HG03460 (cell line): Measurements from ENCODE around the gene H3-3A.

ENCODE experiments used
- ATAC-seq: cut with Tn5 transposase; IDR thresholded peaks from one replicate; pipeline ENCODE4 v1.9.1; 2021; ENCODE audit not compliant: unreplicated experiment

Gene H3-3A

DNA sequence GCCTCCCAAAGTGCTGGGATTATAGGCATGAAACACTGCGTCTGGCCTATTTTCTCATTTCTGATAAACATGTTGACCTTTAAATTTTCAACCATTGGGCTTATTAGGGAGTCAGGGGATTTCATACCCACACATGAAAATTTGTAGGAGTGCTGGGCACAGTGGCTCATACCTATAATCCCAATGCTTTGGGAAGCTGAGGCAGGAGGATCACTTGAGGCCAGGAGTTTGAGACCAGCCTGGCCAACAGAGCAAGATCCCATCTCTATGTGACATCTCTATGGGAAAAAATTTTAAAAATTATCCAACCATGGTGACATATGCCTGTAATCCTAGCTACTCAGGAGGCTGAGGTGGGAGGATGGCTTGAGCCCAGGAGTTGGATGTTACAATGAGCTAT lies 10.5 kb upstream of the H3-3A start:
- ATAC-seq: no peak

DNA sequence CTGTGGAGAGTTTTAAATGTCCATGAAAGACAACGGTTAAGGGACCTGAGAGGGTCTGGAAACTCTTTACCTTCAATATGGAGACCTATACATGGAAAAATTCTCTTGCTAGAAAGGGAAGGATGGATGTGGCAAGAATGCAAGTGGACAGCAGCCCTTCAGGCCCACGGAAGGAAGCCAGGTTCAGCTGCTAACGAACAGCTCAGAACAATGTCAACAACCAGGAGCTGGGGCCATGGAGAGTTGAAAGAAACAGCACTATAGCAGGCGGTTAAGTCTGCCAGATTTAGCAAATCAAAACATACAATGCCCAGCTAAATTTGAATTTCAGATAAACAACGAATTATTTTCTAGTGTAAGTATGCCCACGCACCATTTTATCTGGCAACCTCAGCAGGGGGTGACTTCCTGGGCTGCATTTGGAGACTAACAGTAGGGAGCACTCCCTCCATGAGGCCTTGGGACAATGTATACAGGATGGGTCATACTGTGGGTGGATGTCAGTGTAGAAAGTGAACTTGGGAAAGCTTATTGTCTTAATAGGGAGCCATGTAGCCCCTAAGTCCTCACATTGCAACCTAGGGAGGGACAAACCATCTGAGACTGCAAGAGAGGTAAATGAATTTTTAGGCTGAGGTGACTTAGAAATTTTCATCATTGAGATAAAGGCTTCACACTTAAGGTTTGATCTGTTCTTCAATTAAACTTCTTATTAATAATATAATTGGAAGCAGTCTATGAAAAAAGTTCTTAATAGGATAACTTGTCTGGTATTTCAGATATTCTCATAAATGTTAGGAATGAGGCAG lies 7.8 kb upstream of the H3-3A start:
- no peak for ATAC-seq

DNA sequence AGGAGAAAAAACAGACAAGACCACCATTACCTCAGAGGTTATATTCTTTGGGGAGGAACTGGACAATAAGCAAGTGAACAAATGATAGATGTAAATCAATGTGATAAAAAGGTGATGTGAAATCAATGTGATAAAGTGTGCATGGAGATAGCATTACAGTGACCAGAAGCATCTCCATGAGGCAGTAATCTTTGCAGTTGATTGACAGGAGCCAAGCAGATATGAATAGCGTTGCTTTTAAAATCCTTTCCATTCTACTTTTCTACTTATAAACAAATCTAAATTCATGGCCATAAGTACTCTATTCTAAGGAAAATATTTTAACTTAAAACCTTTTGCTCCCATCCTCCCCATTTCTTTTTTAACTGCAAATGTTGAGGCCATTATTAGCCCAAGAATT lies 2.8 kb upstream of the H3-3A start:
- ATAC-seq: no peak

DNA sequence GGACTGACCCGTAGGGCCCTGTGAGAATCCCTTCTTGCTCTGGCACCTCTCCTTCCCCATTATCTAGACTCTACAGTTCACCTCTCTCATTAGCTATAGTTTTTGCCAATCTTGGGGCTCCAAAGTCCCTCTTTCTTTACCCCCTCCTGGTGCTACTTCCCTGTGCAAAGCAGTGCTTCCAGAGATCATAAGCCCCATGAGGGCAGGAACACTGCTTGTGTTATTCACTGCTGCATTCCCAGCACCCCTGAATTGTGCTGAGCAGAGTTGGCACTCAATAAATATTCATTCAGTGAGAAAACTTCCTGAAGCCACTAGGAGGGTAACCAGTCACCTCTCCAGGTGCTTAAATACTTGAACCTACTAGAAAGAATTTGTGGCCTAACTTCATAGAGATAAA lies 2.1 kb upstream of the H3-3A start:
- no peak for ATAC-seq

DNA sequence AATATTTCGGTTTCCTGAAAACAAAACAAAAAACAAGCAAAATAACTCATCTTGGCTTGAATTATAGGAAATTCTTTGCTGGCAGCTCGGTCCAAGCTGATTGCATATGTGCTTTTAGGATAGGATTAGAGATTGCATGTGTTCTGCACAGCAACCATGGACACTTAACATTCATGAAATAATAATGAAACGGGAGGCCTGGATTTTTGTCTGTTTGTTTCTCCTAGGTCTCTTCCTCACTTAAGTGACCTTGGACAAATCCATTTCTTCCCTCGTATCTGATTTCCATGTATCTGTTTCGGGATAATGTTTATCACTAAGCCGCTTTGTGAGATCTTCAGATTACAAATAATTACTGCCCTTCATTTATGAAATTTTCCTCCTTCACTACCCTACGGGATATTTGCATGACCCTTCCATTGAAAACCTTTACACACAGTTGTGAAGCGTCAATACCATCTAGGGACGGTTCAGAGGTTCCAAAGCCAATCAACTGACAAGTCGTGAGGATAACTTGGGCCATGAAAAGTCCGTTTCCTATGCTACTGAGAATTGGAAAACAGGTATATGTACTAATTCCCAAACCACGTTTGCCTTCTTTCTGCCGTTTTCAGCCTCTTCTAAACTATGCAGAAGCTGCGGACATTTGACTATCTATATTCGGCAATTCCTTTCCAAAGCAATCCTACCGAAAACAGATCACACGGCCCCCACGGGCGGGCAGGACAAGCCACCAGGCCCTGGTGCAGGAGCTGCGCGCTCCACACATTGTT lies 1.3 kb upstream of the H3-3A start:
- no peak for ATAC-seq

DNA sequence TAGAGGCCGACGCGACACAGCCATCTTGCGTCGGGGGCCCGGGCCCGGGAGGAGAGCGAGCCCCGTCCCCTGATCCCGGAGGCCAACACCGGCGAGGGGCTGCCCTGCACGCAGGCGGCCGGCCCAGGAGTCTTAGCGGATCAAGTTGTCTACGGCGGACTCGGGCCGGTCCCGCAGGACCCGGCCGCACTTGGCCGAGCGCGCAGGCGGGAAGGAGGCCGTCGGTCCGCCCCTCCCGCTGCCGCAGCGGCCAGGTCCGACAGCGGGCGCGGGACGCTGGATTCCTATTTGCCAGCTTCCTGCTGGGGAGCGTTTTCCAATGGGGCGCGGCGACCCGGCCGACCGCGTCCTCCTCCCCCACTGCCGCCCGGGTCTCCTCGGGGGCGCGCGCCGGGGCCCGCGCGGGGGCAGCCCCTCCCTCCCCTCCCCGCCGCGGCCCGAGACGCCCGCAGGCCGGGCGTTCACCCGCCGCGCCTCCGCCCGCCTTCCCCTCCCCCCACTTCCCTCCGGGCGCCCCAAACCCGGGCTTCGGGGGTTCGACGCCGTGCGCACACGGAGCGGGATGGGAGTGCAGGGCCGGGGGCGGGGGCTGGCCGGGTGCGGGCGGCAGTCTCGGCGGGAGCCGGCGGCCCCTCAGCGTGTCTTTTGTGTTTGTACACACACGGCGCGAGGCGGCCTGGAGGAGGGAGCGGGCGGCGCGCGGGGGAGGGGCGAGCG lies 517 bp upstream of the H3-3A start:
- peak; percentile 30 for ATAC-seq

DNA sequence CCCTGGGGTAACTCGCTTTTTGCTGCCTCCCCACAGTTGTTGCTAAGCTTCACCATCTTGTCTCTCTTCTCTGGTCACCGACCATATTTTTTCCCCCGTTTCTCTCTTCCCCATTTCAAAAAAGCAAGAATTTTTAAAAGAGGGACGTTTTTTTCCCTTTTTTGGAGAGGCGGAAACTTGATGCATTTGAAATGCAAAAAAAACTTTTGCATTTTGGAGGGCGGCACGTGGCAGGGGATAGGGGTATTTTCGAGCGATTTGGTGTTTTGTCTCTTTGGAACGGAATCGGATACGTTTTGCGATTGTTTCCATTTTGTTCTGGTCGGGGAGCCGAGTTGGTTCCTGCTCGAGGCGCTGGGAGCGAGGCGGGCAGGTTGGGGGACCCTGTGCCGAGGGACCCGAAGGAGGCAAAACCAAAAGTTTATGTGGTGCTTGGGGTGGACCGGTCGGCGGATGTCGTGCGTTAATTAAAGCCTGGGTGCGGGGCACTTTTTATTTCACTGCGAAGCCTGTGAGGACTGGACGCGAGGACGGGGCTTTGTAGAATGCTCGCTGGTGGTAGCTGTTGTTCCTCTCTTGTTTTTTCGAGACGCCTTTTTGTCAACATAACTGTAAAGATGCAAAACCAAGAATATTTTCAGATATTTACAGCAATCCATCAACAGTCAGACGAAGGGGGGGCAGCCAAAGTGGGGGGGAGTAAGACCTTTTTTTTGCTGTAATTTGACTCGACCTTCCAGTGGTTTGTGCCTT lies 884 bp downstream of the H3-3A start:
- peak; percentile 9 for ATAC-seq

DNA sequence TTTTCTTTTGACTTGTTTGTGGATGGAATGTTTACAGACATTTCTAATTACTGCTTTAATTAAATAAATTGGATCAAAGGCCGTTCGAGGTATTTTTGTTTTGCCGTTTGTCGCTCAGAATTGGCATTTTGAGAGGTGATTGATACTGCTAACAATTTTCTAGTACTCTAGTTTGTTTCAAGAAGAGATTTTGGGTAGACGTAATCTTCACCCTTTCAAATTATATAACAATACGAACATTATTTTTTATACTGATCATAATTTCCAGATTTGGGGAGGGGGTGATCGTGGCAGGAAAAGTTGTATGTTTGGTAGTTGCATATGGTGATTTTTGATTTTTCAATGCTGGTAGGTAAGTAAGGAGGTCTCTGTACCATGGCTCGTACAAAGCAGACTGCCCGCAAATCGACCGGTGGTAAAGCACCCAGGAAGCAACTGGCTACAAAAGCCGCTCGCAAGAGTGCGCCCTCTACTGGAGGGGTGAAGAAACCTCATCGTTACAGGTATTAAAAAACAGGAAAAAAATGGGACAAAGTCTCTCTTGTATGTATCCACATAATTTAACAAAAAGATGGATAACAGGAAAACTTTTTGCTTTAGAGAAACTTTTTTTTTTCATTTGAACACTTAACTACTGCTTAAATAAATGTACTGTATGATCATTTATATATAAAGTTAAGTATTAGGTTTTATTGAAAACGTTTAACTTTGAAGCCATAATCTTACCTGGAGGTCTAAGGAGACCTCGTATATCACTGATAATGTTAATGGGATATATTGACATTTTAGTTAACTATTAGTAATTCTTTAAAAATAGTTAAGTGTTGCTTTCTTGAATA lies 1.7 kb downstream of the H3-3A start:
- no peak for ATAC-seq

DNA sequence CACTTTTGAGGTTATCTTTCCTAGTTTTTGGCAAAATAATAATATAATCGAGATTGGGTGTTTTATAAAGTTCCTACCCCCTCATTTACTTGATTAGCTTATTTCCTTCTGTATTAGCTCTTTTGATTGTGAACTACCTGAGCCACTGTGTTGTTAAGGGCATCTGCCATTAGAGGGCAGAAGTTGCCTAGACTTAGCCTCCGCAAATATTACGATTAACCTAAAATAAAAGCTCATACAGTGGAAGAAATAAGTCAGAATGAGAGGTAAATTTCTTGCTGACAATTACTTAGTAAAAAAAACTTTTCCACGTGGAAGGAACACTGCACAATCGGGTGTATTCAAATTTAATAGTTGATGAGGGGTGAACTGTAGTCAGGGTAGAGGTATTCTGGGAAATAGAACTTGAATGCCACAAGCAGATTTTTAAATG lies 2.3 kb downstream of the H3-3A start:
- ATAC-seq: no peak

DNA sequence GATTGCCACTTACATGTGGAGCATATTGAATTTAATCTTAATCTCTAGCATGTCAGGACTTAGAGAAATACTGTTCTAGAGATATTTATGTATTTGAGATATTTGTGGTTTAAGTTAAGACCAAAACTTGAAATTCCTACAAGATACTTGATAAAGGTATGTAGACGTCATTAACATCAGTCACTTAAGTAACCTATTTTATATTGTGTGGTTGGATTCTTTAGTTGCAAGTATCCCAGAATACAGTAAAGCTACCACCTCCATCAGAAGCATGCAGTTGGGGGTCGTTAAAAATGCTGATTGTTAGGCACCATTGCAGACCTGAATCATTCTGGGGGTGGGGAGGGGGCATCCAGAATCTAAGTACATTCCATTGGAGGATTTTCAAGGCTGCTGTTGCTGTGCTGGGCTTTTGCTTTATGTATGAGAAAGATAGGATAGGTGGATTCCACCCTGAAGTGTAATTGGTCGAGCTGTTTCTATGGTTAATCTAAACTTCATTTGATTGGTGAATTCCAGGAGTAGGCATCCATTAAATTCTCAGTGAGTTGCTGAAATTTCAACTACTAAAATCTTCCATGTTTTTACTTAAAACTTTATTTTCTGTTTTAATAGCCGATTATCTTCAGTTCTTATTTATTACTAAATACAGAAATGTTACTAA lies 4.0 kb downstream of the H3-3A start:
- ATAC-seq: no peak

DNA sequence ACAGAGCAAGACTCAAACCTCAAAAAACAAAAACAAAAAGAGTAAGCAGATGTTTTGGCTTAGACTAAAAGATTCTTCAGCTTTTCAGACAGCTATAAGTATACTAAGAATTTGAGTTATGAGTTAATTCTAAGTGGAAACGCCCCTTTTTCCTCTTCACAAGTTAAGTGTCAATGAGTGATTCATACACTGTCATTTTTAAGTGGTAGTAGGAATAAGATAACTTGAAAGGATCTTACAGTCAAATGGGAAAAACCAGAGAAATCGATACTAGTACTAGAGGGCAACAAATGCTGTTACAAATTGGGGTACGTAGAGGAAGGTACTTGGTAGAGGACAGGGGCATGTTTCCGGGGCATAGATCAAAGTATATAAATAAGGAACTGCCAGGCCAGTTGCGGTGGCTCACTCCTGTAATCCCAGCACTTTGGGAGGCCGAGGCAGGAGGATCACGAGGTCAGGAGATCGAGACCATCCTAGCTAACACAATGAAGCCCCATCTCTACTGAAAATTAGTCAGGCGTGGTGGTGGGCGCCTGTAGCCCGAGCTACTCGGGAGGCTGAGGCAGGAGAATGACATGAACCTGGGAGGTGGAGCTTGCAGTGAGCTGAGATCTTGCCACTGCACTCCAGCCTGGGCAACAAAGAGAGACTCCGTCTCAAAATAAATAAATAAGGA lies 7.4 kb downstream of the H3-3A start:
- ATAC-seq: no peak

DNA sequence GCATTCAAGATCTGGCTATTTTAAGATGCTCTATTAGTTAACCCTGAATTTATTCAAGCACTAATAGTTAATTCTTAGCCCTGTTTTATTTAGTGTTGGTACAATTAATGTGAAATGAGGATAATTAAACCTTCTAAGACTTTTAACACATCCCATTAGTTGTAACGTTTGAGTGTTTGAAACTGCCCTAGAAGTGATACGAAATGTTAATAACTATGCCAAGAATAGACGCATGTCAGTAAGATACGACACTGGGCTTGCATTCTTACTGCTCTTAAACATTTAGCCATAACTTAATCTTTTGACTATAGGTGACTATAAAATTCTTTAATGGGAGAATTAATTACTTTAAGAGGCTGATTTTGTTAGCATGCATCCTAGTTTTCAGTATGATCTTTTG lies 9.8 kb downstream of the H3-3A start:
- ATAC-seq: no peak

DNA sequence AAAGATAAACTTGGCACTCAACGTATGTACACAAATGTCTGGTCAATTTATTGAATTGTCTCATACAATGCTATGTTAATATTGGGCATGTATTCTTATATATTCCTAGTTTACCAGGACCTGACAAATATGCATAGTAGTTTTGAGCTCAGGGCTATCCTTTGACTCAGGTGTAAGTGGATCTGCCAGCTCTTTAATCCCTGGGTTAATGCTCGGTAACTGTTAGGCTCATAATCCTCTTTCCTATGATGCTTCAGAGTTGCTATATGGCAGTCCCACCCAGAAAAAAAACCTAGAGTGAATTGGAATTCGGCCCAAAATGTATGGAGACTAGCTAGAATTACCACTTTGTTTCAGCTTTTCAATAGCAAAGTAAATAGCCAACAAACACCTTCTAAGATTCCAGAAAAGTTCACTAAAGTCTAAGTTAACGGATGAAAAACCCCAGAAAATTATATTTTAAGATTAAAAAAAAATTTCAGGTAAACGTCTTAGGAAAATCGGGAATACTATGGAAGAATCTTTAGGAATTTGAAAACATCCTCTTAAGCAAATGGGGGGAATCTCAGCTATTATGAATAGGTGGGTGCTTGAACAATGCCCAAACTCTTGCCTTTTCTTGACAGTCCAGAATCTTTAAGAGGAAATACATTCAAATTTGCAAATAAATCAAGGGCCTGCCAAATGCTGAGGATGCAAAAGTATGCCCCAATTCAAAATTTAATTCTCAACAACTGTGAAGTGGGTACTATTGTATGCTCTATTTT lies 10.9 kb downstream of the H3-3A start:
- no peak for ATAC-seq

DNA sequence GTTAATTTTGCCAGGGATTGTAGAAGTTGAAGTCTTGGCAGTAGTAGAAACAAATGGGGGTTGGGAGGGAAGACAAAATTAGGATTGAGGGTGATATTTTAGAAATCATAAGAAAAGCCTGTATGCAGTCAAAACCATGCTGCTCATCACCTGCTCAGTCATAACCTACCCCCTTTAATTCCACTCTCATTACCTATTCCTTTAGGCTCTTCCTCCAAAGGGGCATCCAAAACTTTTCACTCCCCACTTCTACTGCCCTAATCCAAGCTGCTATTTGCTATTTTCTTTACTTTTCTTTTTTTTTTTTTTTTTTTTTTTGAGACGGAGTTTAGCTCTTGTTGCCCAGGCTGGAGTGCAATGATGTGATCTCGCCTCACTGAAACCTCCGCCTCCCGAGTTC lies 11.5 kb downstream of the H3-3A start:
- no peak for ATAC-seq

DNA sequence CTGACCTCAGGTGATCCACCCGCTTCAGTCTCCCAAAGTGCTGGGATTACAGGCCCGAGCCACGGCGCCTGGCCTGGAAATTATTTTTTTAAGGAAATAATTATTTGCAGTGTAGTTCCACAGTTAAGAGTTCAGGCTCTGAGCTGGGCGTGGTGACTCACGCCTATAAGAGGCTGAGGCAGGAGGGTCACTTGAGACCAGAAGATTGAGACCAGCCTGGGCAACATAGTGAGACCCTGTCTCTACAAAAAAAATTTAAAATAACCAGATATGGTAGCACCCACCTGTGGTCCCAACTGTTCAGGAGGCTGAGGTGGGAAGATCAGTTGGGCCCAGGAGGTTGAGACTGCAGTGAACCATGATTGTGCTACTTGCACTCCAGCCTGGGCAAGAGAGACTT lies 13.9 kb downstream of the H3-3A start:
- ATAC-seq: no peak

DNA sequence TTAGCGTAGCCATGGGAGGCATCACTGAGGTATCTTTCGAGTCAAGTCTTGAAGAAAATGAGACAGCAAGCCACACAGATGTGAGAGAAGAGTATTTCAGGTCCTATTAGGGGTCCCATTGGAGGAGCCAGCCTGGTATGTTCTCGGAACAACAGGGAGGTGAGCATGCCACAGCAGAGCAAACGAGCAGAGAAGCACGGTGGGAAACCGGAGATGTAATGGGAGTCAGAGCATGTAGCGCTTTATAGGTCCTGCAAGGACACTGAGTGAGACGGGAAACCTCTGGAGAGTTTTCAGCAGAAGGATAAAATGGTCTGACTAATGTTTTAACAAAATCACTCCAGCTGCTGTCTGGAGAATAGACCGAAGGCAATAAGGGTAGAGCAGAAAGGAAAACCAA lies 15.9 kb downstream of the H3-3A start:
- ATAC-seq: no peak

DNA sequence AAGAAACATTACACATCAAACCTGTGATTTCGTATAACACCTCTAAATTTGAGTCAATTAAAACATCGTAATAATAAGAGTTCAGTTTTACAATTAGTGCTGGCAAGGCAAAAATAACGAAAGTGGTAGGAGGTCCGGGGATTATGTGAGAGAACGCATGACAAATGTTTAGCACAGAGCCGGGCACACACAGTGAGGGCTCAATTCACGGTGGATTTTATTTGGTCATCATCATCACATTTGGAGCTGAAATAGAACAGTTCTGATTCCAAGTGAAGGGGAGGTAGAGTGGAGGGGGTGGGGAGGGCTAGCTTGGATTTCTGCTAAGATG lies 20.0 kb downstream of the H3-3A start:
- no peak for ATAC-seq

DNA sequence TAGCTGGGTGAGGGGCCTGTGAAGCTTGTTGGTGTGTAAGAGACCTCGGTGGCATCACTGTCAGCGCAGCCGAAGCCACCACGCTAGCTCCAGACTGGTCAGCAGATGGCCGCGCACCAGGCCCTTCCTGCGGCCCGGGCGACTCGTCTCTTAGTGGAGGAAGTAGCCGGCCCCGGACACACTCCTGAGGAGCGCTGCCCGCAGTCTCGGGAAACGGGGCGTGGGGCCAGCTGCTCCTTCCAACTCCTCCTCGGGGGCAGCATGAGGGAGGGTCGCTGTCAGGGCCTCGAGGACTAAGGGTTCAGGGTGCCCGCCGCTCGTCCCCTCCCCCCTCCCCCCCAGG lies 20.4 kb downstream of the H3-3A start:
- ATAC-seq: peak; percentile 23
